Neural progenitor cell (in vitro differentiated cells): ENCODE data around the gene PCGF3. TPM values are rescaled to one million over a fixed set of nuclear protein-coding genes. Genes with fewer than 3 reads are reported as not detected.

Source experiments
- DNase-seq: peaks from one replicate; pipeline ENCODE4 v3.0.0-alpha.2; 2016; ENCODE audit warnings: low spot score
- H2AFZ ChIP-seq: fragments of 200-600 bp; sonication (generic); replicated peaks from 2 replicates; pipeline ENCODE4 v1.6.1; 2016; ENCODE audit warnings: antibody characterized with exemption
- H3F3A ChIP-seq: fragments of 200-600 bp; sonication (generic); 2 replicates; pipeline ENCODE4 v1.6.1; 2016; ENCODE audit warnings: antibody characterized with exemption, low read depth
- H3K27ac ChIP-seq: fragments of 200-600 bp; sonication (generic); 2 replicates; pipeline ENCODE4 v1.5.1; 2016; ENCODE audit warnings: mild to moderate bottlenecking
- H3K27me3 ChIP-seq: fragments of 200-600 bp; sonication (generic); 2 replicates; pipeline ENCODE4 v1.6.1; 2016; ENCODE audit warnings: mild to moderate bottlenecking, moderate library complexity
- H3K36me3 ChIP-seq: fragments of 200-600 bp; sonication (generic); 2 replicates; pipeline ENCODE4 v1.5.1; 2016
- H3K4me1 ChIP-seq: fragments of 200-600 bp; sonication (generic); 2 replicates; pipeline ENCODE4 v1.6.1; 2016; ENCODE audit warnings: mixed run types
- H3K4me2 ChIP-seq: fragments of 200-600 bp; sonication (generic); 2 replicates; pipeline ENCODE4 v1.6.1; 2016
- H3K4me3 ChIP-seq: fragments of 200-600 bp; sonication (generic); 2 replicates; pipeline ENCODE4 v1.5.1; 2016
- H3K79me2 ChIP-seq: fragments of 200-600 bp; sonication (generic); 2 replicates; pipeline ENCODE4 v1.6.1; 2016; ENCODE audit warnings: low read depth
- H3K9ac ChIP-seq: fragments of 200-600 bp; sonication (generic); 2 replicates; pipeline ENCODE4 v1.6.1; 2016
- H3K9me3 ChIP-seq: fragments of 200-600 bp; sonication (generic); 2 replicates; pipeline ENCODE4 v1.5.1; 2016; ENCODE audit warnings: low read depth
- H4K20me1 ChIP-seq: fragments of 200-600 bp; sonication (generic); 2 replicates; pipeline ENCODE4 v1.6.1; 2016; ENCODE audit warnings: low read depth
- H3K27ac Mint-ChIP-seq: 3 replicates; pipeline ENCODE4 v1.8.0; 2021; ENCODE audit warnings: mixed read lengths
- H3K27me3 Mint-ChIP-seq: 2 replicates; pipeline ENCODE4 v1.8.0; 2022; ENCODE audit warnings: low read depth, mild to moderate bottlenecking, inconsistent platforms, moderate library complexity, mixed read lengths; ENCODE audit not compliant: insufficient read depth
- H3K36me3 Mint-ChIP-seq: 3 replicates; pipeline ENCODE4 v1.8.0; 2021; ENCODE audit warnings: mixed read lengths
- H3K4me1 Mint-ChIP-seq: 3 replicates; pipeline ENCODE4 v1.8.0; 2021; ENCODE audit warnings: mixed read lengths
- H3K4me3 Mint-ChIP-seq: 3 replicates; pipeline ENCODE4 v1.8.0; 2021; ENCODE audit warnings: mild to moderate bottlenecking, moderate library complexity, mixed read lengths
- H3K9me3 Mint-ChIP-seq: 3 replicates; pipeline ENCODE4 v1.8.0; 2020; ENCODE audit warnings: mixed read lengths
- CTCF ChIP-seq: fragments of 200-600 bp; sonication (generic); IDR thresholded peaks from 2 replicates; pipeline ENCODE4 v1.5.1; 2017; ENCODE audit warnings: antibody characterized with exemption, mild to moderate bottlenecking
- EZH2 ChIP-seq: fragments of 200-600 bp; sonication (generic); IDR thresholded peaks from 2 replicates; pipeline ENCODE4 v1.6.1; 2017; ENCODE audit warnings: antibody characterized with exemption, mild to moderate bottlenecking, moderate library complexity
- EZH2phosphoT487 ChIP-seq: fragments of 200-600 bp; sonication (generic); IDR thresholded peaks from 2 replicates; pipeline ENCODE4 v1.6.1; 2017; ENCODE audit warnings: antibody characterized with exemption
- total RNA-seq: library from RNA; depleted of rRNA; stranded (reverse); fragments of >200 nt; gene quantifications from 2 replicates; pipeline ENCODE4 v1.2.3, GENCODE V29; 2015; ENCODE audit warnings: low replicate concordance

The PCGF3 gene
- total RNA-seq, 1 donor from 2014 or later: 44.7 TPM

GRCh38 chr4:815464-816146 lies 110.0 kb downstream of the PCGF3 start:
- no peaks in the 10 kb centered on the region for H3K4me1 ChIP-seq
- no peak overlapping the region for H3K4me3 Mint-ChIP-seq

GRCh38 chr4:818106-818921 lies 112.7 kb downstream of the PCGF3 start:
- no peak overlapping the region for H2AFZ ChIP-seq
- H3K4me1 ChIP-seq: no peaks in the 10 kb centered on the region
- H3K9me3 ChIP-seq: no peaks in the 10 kb centered on the region
- H3K4me3 ChIP-seq: no peak overlapping the region
- H3K27me3 ChIP-seq: peaks cover 100% of the 10 kb centered on the region
- TF ChIP-seq EZH2: no peak
- TF ChIP-seq EZH2phosphoT487: no peak
- no peak for TF ChIP-seq CTCF
- Mint-ChIP-seq H3K4me3 (no peak overlapping the region), H3K27me3 (peaks cover 41% of the 10 kb centered on the region), H3K4me1 (no peaks in the 10 kb centered on the region), H3K9me3 (no peaks in the 10 kb centered on the region), H3K36me3 (no peaks in the 10 kb centered on the region), H3K27ac (no peak overlapping the region)
- H4K20me1 ChIP-seq: peaks cover 13% of the 10 kb centered on the region
- no peak overlapping the region for H3K27ac ChIP-seq
- H3K4me2 ChIP-seq: no peak overlapping the region
- no peaks in the 10 kb centered on the region for H3K36me3 ChIP-seq
- no peak overlapping the region for H3K9ac ChIP-seq
- H3F3A ChIP-seq: peaks cover 3% of the 10 kb centered on the region
- H3K79me2 ChIP-seq: no peaks in the 10 kb centered on the region
- DNase-seq: no peak

More at GRCh38 chr4:815464-816146, 110.0 kb downstream of the PCGF3 start:
- no peak for DNase-seq
- Histone ChIP-seq H3K79me2 (no peaks in the 10 kb centered on the region), H3K4me3 (no peak overlapping the region), H3K9ac (no peak overlapping the region), H2AFZ (no peak overlapping the region), H4K20me1 (no peaks in the 10 kb centered on the region), H3K27me3 (peaks cover 100% of the 10 kb centered on the region), H3F3A (peaks cover 3% of the 10 kb centered on the region), H3K4me2 (no peak overlapping the region), H3K36me3 (no peaks in the 10 kb centered on the region), H3K27ac (no peak overlapping the region), H3K9me3 (no peaks in the 10 kb centered on the region)
- Mint-ChIP-seq H3K9me3 (no peaks in the 10 kb centered on the region), H3K4me1 (no peaks in the 10 kb centered on the region), H3K36me3 (no peaks in the 10 kb centered on the region), H3K27me3 (peaks cover 40% of the 10 kb centered on the region), H3K27ac (no peak overlapping the region)
- TF ChIP-seq EZH2phosphoT487 (no peak), CTCF (no peak), EZH2 (no peak)

GRCh38 chr4:819401-820229 lies 114.0 kb downstream of the PCGF3 start:
- no peaks in the 10 kb centered on the region for H3K4me1 Mint-ChIP-seq
- Histone ChIP-seq H3K9ac (no peak overlapping the region), H3K27me3 (peaks cover 100% of the 10 kb centered on the region), H3K4me3 (no peak overlapping the region), H3K79me2 (no peaks in the 10 kb centered on the region), H3F3A (peaks cover 3% of the 10 kb centered on the region), H3K4me1 (no peaks in the 10 kb centered on the region), H4K20me1 (peaks cover 26% of the 10 kb centered on the region), H3K36me3 (no peaks in the 10 kb centered on the region), H3K4me2 (no peak overlapping the region), H2AFZ (no peak overlapping the region), H3K9me3 (no peaks in the 10 kb centered on the region), H3K27ac (no peak overlapping the region)
- no peak overlapping the region for H3K27ac Mint-ChIP-seq
- no peaks in the 10 kb centered on the region for H3K36me3 Mint-ChIP-seq
- H3K9me3 Mint-ChIP-seq: no peaks in the 10 kb centered on the region
- no peak for TF ChIP-seq EZH2
- TF ChIP-seq CTCF: no peak
- no peak for TF ChIP-seq EZH2phosphoT487
- DNase-seq: no peak
- H3K4me3 Mint-ChIP-seq: no peak overlapping the region
- H3K27me3 Mint-ChIP-seq: peaks cover 42% of the 10 kb centered on the region

Other genes with a start within 250 kb of the PCGF3 start
- 36.5 and 59.2 TPM in 2 replicates for gene ZNF721, start 206.7 kb upstream of the PCGF3 start, total RNA-seq
- 33.4 and 45.1 TPM in 2 replicates for gene PIGG, start 206.6 kb upstream of the PCGF3 start, total RNA-seq
- gene TMEM271, start 129.5 kb upstream of the PCGF3 start, total RNA-seq: not detected in 2 replicates
- gene PDE6B, start 80.3 kb upstream of the PCGF3 start, total RNA-seq: 4.3 and 19.5 TPM in 2 replicates
- gene ATP5ME, start 31.6 kb upstream of the PCGF3 start, total RNA-seq: 95.1 and 114 TPM in 2 replicates
- 0.21 and 10.0 TPM in 2 replicates for gene MYL5, start 31.3 kb upstream of the PCGF3 start, total RNA-seq
- 1.9 and 3.4 TPM in 2 replicates for gene SLC49A3, start 16.7 kb upstream of the PCGF3 start, total RNA-seq
- gene CPLX1, start 120.3 kb downstream of the PCGF3 start, total RNA-seq: not detected in 2 replicates
- 27.6 and 75.9 TPM in 2 replicates for gene GAK, start 226.5 kb downstream of the PCGF3 start, total RNA-seq
- gene TMEM175, start 226.6 kb downstream of the PCGF3 start, total RNA-seq: 4.4 and 10.1 TPM in 2 replicates